ENCODE results near the gene CAPN2. TPM values are rescaled to one million over a fixed set of nuclear protein-coding genes. Genes with fewer than 3 reads are reported as not detected.

CAPN2 gene
- total RNA-seq, 2 donors from 2014 or later = 235 to 258 TPM

DNA sequence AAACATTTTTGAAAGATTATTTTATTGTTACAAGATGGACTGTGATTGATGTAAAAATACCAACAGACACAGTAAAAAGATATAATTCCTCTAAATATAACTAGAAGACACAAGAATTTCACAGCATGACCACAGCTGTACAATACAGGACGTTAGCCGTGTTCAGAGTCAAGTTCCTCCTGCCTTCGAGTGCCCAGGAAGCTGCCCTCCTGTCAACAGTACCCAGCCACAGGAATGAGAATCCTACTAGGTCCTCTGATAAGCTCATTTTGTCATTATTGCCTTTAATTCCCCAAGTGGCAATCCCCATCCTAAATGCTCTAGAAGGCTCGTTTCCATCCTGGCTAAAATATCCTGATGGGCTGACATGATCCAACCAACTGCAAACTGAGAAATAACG is 16.4 kb upstream of the CAPN2 start:
- ATAC-seq (ENCODE audit: insufficient number of reproducible peaks, low FRiP score, low read depth) = no peak
- H3K4me1 ChIP-seq (ENCODE audit: control insufficient read depth in 1 of 2, low read depth in 2 of 2) = peaks cover 14 to 20% of the 10 kb centered on the region in 2 donors

DNA sequence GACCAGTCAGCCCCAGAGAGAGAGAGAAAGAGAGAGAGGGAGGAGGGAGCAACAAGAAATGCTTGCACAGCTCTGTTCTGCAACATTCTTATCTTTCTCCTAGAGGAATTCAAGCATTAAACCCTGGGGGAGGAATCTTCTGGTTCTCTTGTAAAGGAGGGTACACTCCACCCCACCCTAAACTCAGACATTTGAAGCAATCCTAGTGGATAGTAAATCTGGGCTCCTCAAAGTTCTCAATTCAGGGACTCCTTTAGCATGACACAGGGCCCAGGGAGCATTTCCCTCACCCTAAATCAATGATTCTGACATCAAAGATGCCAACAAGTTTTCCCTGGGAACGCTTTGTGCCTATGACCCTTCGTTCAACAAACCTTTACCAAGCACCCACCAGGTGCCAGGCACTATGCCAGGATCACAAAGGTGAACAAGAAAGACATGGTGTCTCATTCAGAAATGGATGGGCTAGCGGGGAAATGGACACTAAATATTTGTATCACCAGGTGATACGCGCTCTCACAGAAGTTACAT is 11.9 kb upstream of the CAPN2 start:
- DNase-seq (ENCODE audit: low spot score) (no peak), ATAC-seq (ENCODE audit: insufficient number of reproducible peaks, low FRiP score, low read depth) (no peak)
- H3K4me3 ChIP-seq = peak overlapping the region; percentile 59
- no peak for TF ChIP-seq CTCF (IDR thresholded peaks at IDR 0.05)
- no peaks in the 10 kb centered on the region for H3K9me3 ChIP-seq
- H3K27me3 ChIP-seq (replicated peaks; ENCODE audit: insufficient read depth) = no peaks in the 10 kb centered on the region
- no peaks in the 10 kb centered on the region for H3K36me3 ChIP-seq
- peak overlapping the region; percentile 97 to 98 for H3K27ac ChIP-seq
- H3K4me1 ChIP-seq (ENCODE audit: control insufficient read depth in 1 of 2, low read depth in 2 of 2) = peaks cover 17 to 59% of the 10 kb centered on the region in 2 donors

More for the DNA sequence above, 16.4 kb upstream of the CAPN2 start:
- no peak for TF ChIP-seq CTCF (IDR thresholded peaks at IDR 0.05)
- Histone ChIP-seq H3K4me3 (no peak overlapping the region), H3K27me3 (replicated peaks; ENCODE audit: insufficient read depth) (no peaks in the 10 kb centered on the region), H3K27ac (no peak overlapping the region), H3K9me3 (no peaks in the 10 kb centered on the region), H3K36me3 (no peaks in the 10 kb centered on the region)
- DNase-seq (ENCODE audit: low spot score) = no peak

DNA sequence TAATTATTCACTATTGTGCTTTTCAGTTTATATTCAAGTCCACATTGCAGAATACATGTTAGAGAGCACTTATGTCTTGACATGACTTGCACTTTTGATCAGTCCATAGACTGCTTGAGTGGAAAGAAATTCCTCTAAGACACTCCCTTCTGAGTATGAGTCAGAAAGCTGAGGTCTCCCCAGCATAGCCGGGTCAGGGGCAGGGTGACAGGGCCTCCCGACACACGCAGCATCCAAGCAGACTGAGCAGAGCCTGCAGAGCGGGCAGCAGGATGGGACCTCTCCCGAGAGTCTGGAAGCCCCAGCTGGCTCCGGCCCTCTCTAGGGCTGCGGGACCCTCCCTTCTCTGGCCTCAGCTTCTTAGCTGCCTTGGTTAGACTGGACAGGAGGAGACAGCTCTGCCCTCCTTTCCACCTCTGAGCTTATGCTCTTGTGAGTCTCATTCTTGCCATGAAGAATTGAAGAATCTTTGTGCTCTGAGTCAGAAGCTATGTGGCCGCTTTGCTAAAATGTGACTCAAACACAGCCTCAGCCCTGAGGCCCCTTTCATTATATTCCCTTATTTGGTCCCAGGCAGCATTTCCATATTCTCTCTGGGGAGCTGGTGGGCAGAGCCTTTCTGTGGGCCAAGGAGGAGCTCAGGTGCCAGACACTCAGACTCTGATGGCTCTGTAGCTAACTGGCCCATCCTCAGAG is 11.2 kb upstream of the CAPN2 start:
- no peak for DNase-seq (ENCODE audit: low spot score)
- Histone ChIP-seq H3K27me3 (replicated peaks; ENCODE audit: insufficient read depth) (no peaks in the 10 kb centered on the region), H3K4me3 (peak overlapping the region; percentile 59), H3K4me1 (ENCODE audit: control insufficient read depth in 1 of 2, low read depth in 2 of 2) (peaks cover 20 to 66% of the 10 kb centered on the region in 2 donors), H3K27ac (peak overlapping the region; percentile 97 to 98), H3K9me3 (no peaks in the 10 kb centered on the region), H3K36me3 (no peaks in the 10 kb centered on the region)
- TF ChIP-seq CTCF (IDR thresholded peaks at IDR 0.05) = no peak
- peak; percentile 74 for ATAC-seq (ENCODE audit: insufficient number of reproducible peaks, low FRiP score, low read depth)

DNA sequence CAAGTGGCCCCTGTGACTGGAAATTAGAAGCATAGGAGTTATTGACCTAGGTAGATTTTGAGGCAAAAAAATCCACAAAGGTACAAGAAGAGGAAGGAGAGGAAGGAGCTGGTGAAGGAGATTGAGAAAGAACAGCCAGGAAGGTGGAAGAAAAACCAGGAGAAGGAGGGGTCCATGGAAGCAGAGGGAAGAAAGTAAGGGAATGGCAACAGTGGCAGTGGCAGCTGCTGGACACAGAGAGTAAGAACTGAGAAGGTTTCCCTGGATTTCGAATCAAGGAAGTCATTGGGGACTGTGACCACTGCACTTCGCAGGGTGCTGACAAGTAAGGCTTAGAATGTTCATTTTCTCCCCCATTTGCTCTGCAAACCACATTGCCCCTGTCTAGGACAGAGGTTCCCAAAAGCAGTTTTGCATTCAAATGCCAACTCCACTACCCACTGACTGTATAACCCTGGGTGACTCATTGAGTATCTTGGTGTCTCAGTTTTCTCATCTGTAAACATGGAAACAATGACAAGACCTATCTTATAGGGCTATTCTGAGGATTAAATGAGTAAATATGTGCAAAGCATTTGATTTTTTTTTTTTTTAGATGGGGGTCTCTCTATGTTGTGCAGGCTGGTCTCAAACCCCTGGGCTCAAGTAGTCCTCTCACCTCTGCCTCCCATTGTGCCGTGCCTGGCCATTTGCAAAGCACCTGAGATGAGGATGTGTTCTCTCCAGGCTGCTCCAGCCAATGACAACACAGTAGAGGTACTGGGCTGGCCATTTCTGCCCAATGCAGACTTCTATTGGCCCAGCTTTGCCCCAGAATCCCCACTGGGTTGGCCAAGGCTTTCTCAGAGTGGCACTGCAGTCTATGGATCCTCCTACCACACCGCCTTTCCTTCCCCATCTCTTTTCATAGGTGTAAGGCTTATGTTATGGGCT is 9.3 kb upstream of the CAPN2 start:
- DNase-seq (ENCODE audit: low spot score) (no peak), ATAC-seq (ENCODE audit: insufficient number of reproducible peaks, low FRiP score, low read depth) (no peak)
- no peaks in the 10 kb centered on the region for H3K36me3 ChIP-seq
- no peak for TF ChIP-seq CTCF (IDR thresholded peaks at IDR 0.05)
- H3K4me3 ChIP-seq = peak overlapping the region; percentile 59
- H3K9me3 ChIP-seq = no peaks in the 10 kb centered on the region
- H3K27me3 ChIP-seq (replicated peaks; ENCODE audit: insufficient read depth) = no peaks in the 10 kb centered on the region
- peak overlapping the region; percentile 82 to 84 for H3K27ac ChIP-seq
- H3K4me1 ChIP-seq (ENCODE audit: control insufficient read depth in 1 of 2, low read depth in 2 of 2) = peaks cover 34 to 85% of the 10 kb centered on the region in 2 donors

DNA sequence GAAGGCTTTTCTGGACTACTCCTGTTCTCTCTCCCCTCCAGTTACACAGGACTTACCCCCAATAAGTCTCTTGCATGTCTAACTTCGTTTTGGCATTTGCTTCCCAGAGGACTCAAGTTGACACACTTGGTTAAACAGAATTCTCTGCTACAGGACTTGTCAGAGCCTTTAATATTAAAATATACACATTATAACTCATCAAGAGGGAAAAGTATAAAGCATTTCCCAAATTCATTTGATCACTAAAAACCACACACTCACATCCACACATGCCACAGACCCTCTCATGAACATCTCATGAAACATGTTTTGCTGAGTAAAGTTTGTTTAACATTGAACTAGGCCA is 8.7 kb upstream of the CAPN2 start:
- Histone ChIP-seq H3K9me3 (no peaks in the 10 kb centered on the region), H3K4me1 (ENCODE audit: control insufficient read depth in 1 of 2, low read depth in 2 of 2) (peaks cover 39 to 90% of the 10 kb centered on the region in 2 donors), H3K36me3 (no peaks in the 10 kb centered on the region), H3K4me3 (no peak overlapping the region), H3K27me3 (replicated peaks; ENCODE audit: insufficient read depth) (no peaks in the 10 kb centered on the region), H3K27ac (peak overlapping the region; percentile 71 to 84)
- DNase-seq (ENCODE audit: low spot score) (no peak), ATAC-seq (ENCODE audit: insufficient number of reproducible peaks, low FRiP score, low read depth) (no peak)
- no peak for TF ChIP-seq CTCF (IDR thresholded peaks at IDR 0.05)

Data from thoracic aorta (tissue), 2 donors.